Measurements from ENCODE around the gene PASK. TPM values are rescaled to one million over a fixed set of nuclear protein-coding genes. Genes with fewer than 3 reads are reported as not detected.

PASK gene
- total RNA-seq, 1 donor = 21.9 TPM

DNA sequence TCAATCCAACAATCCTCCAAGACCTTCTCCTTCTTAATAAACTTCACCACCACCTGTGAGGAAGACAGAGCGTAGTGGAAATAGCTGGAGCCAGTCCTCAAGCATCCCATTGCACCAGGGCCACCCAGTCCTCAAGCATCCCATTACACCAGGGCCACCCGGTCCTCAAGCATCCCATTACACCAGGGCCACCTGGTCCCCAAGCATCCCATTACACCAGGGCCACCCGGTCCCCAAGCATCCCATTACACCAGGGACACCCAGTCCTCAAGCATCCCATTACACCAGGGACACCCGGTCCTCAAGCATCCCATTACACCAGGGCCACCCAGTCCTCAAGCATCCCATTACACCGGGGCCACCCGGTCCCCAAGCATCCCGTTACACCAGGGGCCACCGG, 33.9 kb downstream of the PASK start:
- no peak overlapping the region for H3K4me3 ChIP-seq (ENCODE audit: low read depth, low read length)
- no peak for DNase-seq (ENCODE audit: low read depth)
- TF ChIP-seq, protein P1, sequence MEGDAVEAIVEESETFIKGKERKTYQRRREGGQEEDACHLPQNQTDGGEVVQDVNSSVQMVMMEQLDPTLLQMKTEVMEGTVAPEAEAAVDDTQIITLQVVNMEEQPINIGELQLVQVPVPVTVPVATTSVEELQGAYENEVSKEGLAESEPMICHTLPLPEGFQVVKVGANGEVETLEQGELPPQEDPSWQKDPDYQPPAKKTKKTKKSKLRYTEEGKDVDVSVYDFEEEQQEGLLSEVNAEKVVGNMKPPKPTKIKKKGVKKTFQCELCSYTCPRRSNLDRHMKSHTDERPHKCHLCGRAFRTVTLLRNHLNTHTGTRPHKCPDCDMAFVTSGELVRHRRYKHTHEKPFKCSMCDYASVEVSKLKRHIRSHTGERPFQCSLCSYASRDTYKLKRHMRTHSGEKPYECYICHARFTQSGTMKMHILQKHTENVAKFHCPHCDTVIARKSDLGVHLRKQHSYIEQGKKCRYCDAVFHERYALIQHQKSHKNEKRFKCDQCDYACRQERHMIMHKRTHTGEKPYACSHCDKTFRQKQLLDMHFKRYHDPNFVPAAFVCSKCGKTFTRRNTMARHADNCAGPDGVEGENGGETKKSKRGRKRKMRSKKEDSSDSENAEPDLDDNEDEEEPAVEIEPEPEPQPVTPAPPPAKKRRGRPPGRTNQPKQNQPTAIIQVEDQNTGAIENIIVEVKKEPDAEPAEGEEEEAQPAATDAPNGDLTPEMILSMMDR (IDR thresholded peaks at IDR 0.05; ENCODE audit: insufficient read depth, low read length) = no peak

DNA sequence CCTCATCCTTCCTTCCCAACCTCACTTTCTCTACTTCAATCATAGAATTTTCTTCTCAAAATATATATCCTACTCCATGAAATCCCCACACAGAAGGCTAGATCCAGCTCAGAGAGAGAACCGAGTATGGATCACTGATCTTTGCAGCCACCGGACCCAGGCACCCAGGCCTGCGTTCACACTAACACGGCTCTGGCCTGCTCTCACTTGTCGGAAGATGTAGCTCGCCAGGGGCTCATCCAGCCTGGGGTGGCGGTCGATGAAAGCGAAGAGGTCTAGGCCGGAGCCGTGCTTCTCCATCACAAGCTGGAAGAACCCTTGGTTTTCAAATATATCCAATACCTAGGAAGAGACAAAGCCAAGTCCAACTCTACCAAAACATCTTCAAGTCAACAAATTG, 34.4 kb downstream of the PASK start:
- no peak overlapping the region for H3K4me3 ChIP-seq (ENCODE audit: low read depth, low read length)
- TF ChIP-seq, protein P1 (IDR thresholded peaks at IDR 0.05; ENCODE audit: insufficient read depth, low read length) = no peak
- no peak for DNase-seq (ENCODE audit: low read depth)

GRCh38 chr2:241112592-241112991, 36.7 kb downstream of the PASK start:
- TF ChIP-seq, protein P1 (IDR thresholded peaks at IDR 0.05; ENCODE audit: insufficient read depth, low read length) = no peak
- H3K4me3 ChIP-seq (ENCODE audit: low read depth, low read length) = no peak overlapping the region
- no peak for DNase-seq (ENCODE audit: low read depth)

DNA sequence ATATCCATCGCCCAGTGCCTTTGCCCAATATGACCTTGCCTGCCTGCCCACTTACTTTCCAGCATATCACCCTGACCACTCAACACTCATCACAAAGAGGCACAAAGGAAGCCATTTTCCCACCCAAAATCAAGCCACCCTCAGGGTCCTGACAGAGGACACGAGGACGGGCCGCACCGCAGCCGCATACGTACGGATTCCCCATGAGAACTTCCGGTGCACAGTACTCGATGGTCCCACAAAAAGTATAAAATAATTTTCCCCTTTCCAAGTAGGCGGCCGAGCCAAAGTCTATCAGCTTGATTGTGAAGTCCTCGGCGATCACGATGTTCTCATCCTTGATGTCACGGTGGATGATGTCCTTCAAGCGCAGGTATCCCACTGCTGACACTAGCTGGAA, 37.2 kb downstream of the PASK start:
- no peak overlapping the region for H3K4me3 ChIP-seq (ENCODE audit: low read depth, low read length)
- no peak for DNase-seq (ENCODE audit: low read depth)
- TF ChIP-seq, protein P1 (IDR thresholded peaks at IDR 0.05; ENCODE audit: insufficient read depth, low read length) = no peak

- no peak overlapping the region for H3K4me3 ChIP-seq (ENCODE audit: low read depth, low read length)
- no peak for DNase-seq (ENCODE audit: low read depth)
- TF ChIP-seq, protein P1 (IDR thresholded peaks at IDR 0.05; ENCODE audit: insufficient read depth, low read length) = no peak
Measured at GRCh38 chr2:241111440-241111805, 37.8 kb downstream of the PASK start.

DNA sequence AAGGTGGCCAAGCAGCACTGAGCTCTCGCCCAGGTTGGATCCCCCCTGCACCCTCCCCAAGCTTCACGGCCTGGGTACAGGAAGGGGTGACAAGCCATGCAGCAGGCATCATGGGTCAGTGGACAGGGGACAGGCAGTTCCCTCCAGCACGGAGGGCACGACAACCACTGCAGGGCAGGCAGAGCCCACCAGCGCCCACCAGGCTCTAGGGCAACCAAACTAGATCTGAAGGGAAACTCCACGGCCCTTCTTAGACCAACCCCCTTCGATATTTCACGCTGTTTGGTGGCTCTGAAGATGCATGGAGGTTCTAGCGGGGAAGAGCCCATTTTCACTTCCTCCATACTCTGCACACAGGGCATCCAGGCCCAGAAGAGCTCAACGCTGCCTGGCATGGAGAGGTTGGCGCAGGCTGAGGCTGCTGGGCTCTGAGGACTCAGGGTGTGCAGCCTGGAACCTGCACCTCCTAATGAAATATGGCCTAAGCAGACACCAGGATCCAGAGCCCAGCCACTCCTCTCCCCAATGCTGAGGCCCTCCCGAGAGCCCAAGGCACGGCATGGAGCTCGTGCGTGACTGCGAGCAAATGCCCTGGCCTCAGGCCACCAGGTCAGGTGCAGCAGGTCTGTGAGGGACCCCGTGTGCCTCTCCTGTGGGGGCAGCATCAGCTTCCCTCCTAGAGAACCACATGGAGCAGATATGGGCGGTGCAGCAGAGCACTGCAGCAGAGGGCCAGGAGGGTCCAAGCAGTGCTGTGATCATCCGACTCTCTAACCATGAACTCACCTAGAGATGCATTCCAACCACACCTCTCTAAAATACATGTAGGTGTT, 38.4 kb downstream of the PASK start:
- TF ChIP-seq, protein P1 (IDR thresholded peaks at IDR 0.05; ENCODE audit: insufficient read depth, low read length) = no peak
- DNase-seq (ENCODE audit: low read depth) = no peak
- H3K4me3 ChIP-seq (ENCODE audit: low read depth, low read length) = no peak overlapping the region
